ENCODE data around the gene PCDHGB2.
A peak's percentile ranks its signal among the peaks of the same experiment; 100 is the strongest.
"Not testable (repeated sequence)": the region's sequence is repeated elsewhere in the genome, so short reads cannot be mapped to it uniquely, and the experiment has no call there.

The PCDHGB2 gene

GRCh38 chr5:141387557-141388311, 27.9 kb downstream of the PCDHGB2 start, which contains the start of gene PCDHGB4:
Gene PCDHGB4 (plus strand): TSS chr5:141387698. CDS start chr5:141387885, 187 bp downstream.
- not testable (repeated sequence) for DNase-seq

- DNase-seq, result no peak
Observed at GRCh38 chr5:141388661-141389060, 28.9 kb downstream of the PCDHGB2 start.

GRCh38 chr5:141389153-141390042, 29.6 kb downstream of the PCDHGB2 start:
- no peak for DNase-seq

- DNase-seq, result no peak
Observed at GRCh38 chr5:141392429-141393198, 32.8 kb downstream of the PCDHGB2 start, which contains the start of gene PCDHGA8. Gene PCDHGA8 (plus strand): TSS chr5:141392633. CDS start chr5:141392814, 181 bp downstream.

GRCh38 chr5:141393267-141393666, 33.5 kb downstream of the PCDHGB2 start:
- DNase-seq, result no peak

- not testable (repeated sequence) for DNase-seq
Observed at GRCh38 chr5:141394401-141395187, 34.8 kb downstream of the PCDHGB2 start.

GRCh38 chr5:141397756-141398551, 38.2 kb downstream of the PCDHGB2 start, which contains the start of gene PCDHGB5:
Gene PCDHGB5 (plus strand): TSS chr5:141397947. CDS start chr5:141398128, 181 bp downstream.
- not testable (repeated sequence) for DNase-seq

- no peak for DNase-seq
Observed at GRCh38 chr5:141398608-141399007, 38.8 kb downstream of the PCDHGB2 start.

GRCh38 chr5:141399555-141400258, 39.9 kb downstream of the PCDHGB2 start:
- DNase-seq, result no peak

GRCh38 chr5:141402553-141403243, 42.9 kb downstream of the PCDHGB2 start, which contains the start of gene PCDHGA9:
Gene PCDHGA9 (plus strand): TSS chr5:141402778. CDS start chr5:141402953, 175 bp downstream.
- DNase-seq, result peak; percentile 34

- DNase-seq, result no peak
Observed at GRCh38 chr5:141403387-141403786, 43.6 kb downstream of the PCDHGB2 start.

GRCh38 chr5:141407790-141408505, 48.2 kb downstream of the PCDHGB2 start, which contains the start of gene PCDHGB6:
Gene PCDHGB6 (plus strand): TSS chr5:141408021. CDS start chr5:141408203, 182 bp downstream.
- peak; percentile 46 for DNase-seq

GRCh38 chr5:141409598-141410306, 50.0 kb downstream of the PCDHGB2 start:
- DNase-seq, result no peak

GRCh38 chr5:141411575-141411974, 51.8 kb downstream of the PCDHGB2 start:
- no peak for DNase-seq
